Retinal pigment epithelial cell (primary cell): ENCODE data around the gene ERICH2.

Source experiments
- DNase-seq: peaks from one replicate; pipeline ENCODE4 v3.0.0-alpha.2; 2010; ENCODE audit warnings: low read depth
- H3K4me3 ChIP-seq: 2 replicates; pipeline ENCODE4 v1.5.1; 2011; ENCODE audit warnings: mild to moderate bottlenecking, low read length, control low read depth, moderate library complexity
- TF ChIP-seq, protein P1 (sequence below): conservative IDR thresholded peaks from 2 replicates; pipeline ENCODE4 v1.5.1; 2011; ENCODE audit warnings: low read depth, low read length, control low read depth, inconsistent platforms

ERICH2 gene

DNA sequence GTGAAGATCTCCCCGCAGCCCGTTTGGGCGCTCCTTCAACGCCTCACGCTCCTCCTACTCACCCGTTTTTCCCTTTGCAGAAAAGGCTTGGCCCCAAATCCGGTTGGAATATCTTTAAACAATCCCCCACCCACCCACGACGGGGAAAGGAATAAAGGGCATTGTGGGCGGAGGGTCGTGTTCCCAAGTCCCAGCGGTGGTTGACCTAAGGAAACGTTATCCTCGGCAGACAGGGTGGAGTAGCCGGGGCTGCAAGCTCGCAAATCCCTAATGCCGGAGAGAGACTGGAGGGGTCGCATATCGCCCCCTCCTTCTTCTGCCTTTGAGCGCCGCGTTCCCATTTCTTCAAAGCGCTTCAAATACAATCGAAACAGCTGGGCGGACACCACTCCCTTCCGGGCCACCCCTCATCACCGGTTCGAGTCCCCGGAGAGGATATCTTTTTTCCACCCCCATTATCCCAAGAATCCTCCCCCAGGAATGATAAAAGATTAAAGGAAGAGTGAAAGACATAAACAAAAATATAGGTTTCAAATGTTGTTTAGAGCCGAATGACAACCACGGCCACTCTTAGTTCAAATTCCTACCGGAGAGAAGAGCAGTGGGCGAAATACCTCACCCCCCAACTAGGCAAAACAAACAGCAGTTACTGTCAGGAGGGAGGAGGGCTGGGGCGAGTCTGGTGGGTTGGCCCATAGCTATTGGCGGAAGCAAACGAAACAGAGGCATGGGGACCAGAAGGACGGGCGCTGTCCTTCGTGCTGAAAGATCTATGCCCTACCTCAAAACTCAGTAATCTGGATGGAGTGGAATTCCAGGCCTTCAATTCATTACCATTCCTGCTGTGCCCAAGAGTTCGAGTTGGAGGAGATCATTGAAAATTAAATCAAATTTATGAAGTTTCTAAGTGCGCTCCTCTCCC is 43.7 kb downstream of the ERICH2 start:
- no peak for DNase-seq
- TF ChIP-seq, protein P1, sequence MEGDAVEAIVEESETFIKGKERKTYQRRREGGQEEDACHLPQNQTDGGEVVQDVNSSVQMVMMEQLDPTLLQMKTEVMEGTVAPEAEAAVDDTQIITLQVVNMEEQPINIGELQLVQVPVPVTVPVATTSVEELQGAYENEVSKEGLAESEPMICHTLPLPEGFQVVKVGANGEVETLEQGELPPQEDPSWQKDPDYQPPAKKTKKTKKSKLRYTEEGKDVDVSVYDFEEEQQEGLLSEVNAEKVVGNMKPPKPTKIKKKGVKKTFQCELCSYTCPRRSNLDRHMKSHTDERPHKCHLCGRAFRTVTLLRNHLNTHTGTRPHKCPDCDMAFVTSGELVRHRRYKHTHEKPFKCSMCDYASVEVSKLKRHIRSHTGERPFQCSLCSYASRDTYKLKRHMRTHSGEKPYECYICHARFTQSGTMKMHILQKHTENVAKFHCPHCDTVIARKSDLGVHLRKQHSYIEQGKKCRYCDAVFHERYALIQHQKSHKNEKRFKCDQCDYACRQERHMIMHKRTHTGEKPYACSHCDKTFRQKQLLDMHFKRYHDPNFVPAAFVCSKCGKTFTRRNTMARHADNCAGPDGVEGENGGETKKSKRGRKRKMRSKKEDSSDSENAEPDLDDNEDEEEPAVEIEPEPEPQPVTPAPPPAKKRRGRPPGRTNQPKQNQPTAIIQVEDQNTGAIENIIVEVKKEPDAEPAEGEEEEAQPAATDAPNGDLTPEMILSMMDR, result no peak
- H3K4me3 ChIP-seq, result no peak overlapping the region

DNA sequence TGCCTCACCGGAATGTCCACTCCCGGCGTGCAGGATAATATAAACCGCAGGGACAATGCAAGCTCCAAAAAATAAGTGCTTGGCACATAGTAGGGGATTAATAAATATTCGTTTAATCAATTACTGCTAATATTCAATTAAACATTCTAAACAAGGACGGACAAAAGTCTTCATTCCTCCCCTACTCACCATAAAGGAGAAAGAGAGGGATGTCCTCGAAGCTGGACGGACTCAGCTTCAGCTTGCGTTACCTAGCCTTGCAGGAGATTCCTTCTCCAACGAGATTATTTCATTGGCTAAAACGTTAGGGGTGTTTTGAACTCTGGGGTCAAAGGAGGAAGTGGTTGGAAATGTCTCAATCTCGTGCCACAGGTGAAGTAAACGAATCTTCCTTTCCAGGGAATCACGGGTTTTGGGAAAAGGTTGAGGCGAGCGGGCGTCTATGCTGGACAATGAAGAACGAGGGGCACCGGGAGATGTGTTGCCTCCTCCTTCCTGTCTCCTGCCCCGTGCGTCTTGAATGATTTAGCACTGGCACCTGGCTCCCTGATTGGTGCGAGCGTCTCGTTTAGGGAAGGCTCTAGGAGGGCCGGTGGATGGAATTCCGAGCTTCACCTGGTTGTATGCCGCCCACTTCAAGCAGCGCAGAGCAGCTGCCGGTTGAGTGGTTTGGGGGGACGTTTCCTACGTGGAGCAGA is 44.5 kb downstream of the ERICH2 start:
- no peak overlapping the region for H3K4me3 ChIP-seq
- DNase-seq, result no peak
- TF ChIP-seq, protein P1, result no peak

- DNase-seq, result no peak
- H3K4me3 ChIP-seq, result no peak overlapping the region
- TF ChIP-seq, protein P1, result no peak
Measured at GRCh38 chr2:170815311-170815710, 45.1 kb downstream of the ERICH2 start.

DNA sequence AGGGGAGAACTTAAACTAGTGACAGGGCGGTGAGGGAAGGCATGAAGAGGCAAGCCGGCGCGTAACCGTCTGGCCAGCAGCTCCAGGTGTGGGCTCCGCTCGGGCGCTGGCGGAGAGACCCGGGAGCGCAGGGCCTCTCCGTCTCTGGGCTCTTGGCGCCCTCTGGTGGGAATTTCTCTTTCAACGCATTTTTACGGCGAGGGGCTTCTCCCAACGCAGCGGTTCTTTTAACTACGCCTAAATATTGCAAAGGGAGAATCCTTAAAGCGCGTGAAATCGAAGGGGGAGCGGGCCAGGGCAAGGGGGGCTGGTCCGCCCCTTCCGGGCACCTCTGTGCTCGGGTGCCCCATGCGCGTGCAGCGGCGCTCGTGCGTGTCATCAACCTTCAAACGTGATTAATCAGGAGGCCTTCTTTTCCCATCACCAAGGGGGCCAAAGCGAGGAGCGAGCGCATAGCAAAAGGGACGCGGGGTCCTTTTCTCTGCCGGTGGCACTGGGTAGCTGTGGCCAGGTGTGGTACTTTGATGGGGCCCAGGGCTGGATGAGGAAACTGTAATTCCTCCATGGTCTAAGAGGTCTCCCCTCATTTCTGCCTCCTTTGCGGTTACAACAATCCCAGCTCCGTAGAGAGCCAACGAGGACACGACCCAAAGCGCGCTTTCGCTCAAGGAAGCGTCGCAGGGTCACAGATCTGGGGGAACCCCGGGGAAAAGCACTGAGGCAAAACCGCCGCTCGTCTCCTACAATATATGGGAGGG is 45.7 kb downstream of the ERICH2 start:
- DNase-seq, result no peak
- H3K4me3 ChIP-seq, result peak overlapping the region; percentile 40
- TF ChIP-seq, protein P1, result peak; percentile 71

DNA sequence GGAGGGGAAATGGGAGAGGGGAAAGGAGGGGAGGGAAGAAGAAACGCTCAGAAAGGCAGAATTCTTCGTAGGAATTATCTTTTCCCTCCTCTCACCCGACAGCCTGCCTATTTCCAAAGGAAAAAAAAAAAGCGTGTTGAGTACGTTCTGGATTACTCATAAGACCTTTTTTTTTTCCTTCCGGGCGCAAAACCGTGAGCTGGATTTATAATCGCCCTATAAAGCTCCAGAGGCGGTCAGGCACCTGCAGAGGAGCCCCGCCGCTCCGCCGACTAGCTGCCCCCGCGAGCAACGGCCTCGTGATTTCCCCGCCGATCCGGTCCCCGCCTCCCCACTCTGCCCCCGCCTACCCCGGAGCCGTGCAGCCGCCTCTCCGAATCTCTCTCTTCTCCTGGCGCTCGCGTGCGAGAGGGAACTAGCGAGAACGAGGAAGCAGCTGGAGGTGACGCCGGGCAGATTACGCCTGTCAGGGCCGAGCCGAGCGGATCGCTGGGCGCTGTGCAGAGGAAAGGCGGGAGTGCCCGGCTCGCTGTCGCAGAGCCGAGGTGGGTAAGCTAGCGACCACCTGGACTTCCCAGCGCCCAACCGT is 46.4 kb downstream of the ERICH2 start, which contains the start of gene GAD1:
TSS of gene GAD1 (plus strand) at position 384 of the 589 bp plus-strand sequence. CDS start 1,705 bp downstream, outside the sequence.
- TF ChIP-seq, protein P1, result no peak
- no peak for DNase-seq
- H3K4me3 ChIP-seq, result peak within 1 kb of the TSS; percentile 40
